HL-60 (cell line): Measurements from ENCODE around the gene OR10AG1.

ENCODE experiments used
- DNase-seq, 2 experiments: peaks; one replicate each; pipeline ENCODE4 v3.0.0-alpha.2; 2010 to 2020; ENCODE audit warnings: low read depth in 1 of 2, low spot score in 1 of 2
- H3K27ac ChIP-seq: fragments of 250-450 bp; sonication (Bioruptor Pico); replicated peaks from 2 replicates; pipeline ENCODE4 v1.5.1; 2020; ENCODE audit warnings: mild to moderate bottlenecking, moderate library complexity
- H3K27me3 ChIP-seq: fragments of 250-450 bp; sonication (Bioruptor Pico); 2 replicates; pipeline ENCODE4 v1.5.1; 2021; ENCODE audit warnings: mild to moderate bottlenecking, moderate library complexity; ENCODE audit not compliant: insufficient read depth, poor library complexity, severe bottlenecking
- H3K4me3 ChIP-seq: replicated peaks from 2 replicates; pipeline ENCODE4 v1.5.1; 2011; ENCODE audit warnings: mild to moderate bottlenecking, control low read depth, low read length; ENCODE audit not compliant: insufficient read depth
- CTCF ChIP-seq: IDR thresholded peaks from one replicate; pipeline ENCODE4 v1.5.1; 2011; ENCODE audit warnings: low read length, control low read depth, inconsistent platforms; ENCODE audit not compliant: insufficient read depth
- GABPA ChIP-seq: IDR thresholded peaks from 2 replicates; pipeline ENCODE4 v1.6.1; 2012; ENCODE audit warnings: low read depth
- POLR2AphosphoS5 ChIP-seq: IDR thresholded peaks from 2 replicates; pipeline ENCODE4 v1.6.1; 2012; ENCODE audit warnings: low read depth
- REST ChIP-seq: IDR thresholded peaks from 2 replicates; pipeline ENCODE4 v1.6.1; 2012; ENCODE audit warnings: low read depth; ENCODE audit not compliant: insufficient replicate concordance
- SPI1 ChIP-seq: IDR thresholded peaks from 2 replicates; pipeline ENCODE4 v1.6.1; 2012; ENCODE audit warnings: low read depth, mild to moderate bottlenecking, borderline replicate concordance

The OR10AG1 gene

GRCh38 chr11:55970935-55971334 lies 1.2 kb upstream of the OR10AG1 start:
- no peak overlapping the region for H3K27ac ChIP-seq
- no peaks in the 10 kb centered on the region for H3K27me3 ChIP-seq
- TF ChIP-seq CTCF: no peak
- TF ChIP-seq GABPA: no peak
- no peak for TF ChIP-seq SPI1
- TF ChIP-seq REST: no peak
- no peak for TF ChIP-seq POLR2AphosphoS5
- no peak overlapping the region for H3K4me3 ChIP-seq
- DNase-seq: no peak

GRCh38 chr11:55967914-55968313 lies 1.8 kb downstream of the OR10AG1 start:
- Histone ChIP-seq H3K4me3 (no peak overlapping the region), H3K27ac (no peak overlapping the region), H3K27me3 (no peaks in the 10 kb centered on the region)
- TF ChIP-seq CTCF (no peak), REST (no peak), GABPA (no peak), POLR2AphosphoS5 (no peak), SPI1 (no peak)
- DNase-seq: no peak

GRCh38 chr11:55966391-55966790 lies 3.4 kb downstream of the OR10AG1 start:
- TF ChIP-seq POLR2AphosphoS5 (no peak), GABPA (no peak), REST (no peak), CTCF (no peak), SPI1 (no peak)
- H3K4me3 ChIP-seq: no peak overlapping the region
- no peaks in the 10 kb centered on the region for H3K27me3 ChIP-seq
- H3K27ac ChIP-seq: no peak overlapping the region
- no peak for DNase-seq
